Gastroesophageal sphincter (tissue), 4 donors: ENCODE measurements around the gene IRS2. TPM values are rescaled to one million over a fixed set of nuclear protein-coding genes. Genes with fewer than 3 reads are reported as not detected.

ENCODE experiments used
- ATAC-seq: fragments of 150-250 bp; one replicate; pipeline ENCODE4 v1.9.1; 2016; ENCODE audit warnings: mild to moderate bottlenecking, moderate library complexity
- H3K27ac ChIP-seq, 4 donors: fragments of 200-600 bp; sonication (generic) in 3 of 4; 1 replicate in 3 of 4; 2 replicates in 1 of 4; pipeline ENCODE4 v1.5.1; 2016 to 2019
- H3K27me3 ChIP-seq: fragments of 200-600 bp; sonication (generic); one replicate; pipeline ENCODE4 v1.5.1; 2019
- H3K36me3 ChIP-seq, 2 donors: fragments of 200-600 bp; sonication (generic); one replicate each; pipeline ENCODE4 v1.5.1; 2019; ENCODE audit warnings: control low read depth in 1 of 2
- H3K4me1 ChIP-seq, 3 donors: fragments of 200-600 bp; sonication (generic); 1 replicate in 2 of 3; 2 replicates in 1 of 3; pipeline ENCODE4 v1.5.1; 2016 to 2019; ENCODE audit warnings: control low read depth in 2 of 3
- H3K4me3 ChIP-seq, 2 donors: fragments of 200-600 bp; sonication (generic); one replicate each; pipeline ENCODE4 v1.5.1; 2019; ENCODE audit warnings: mild to moderate bottlenecking in 1 of 2, moderate library complexity in 1 of 2
- H3K9me3 ChIP-seq, 3 donors: fragments of 200-600 bp; sonication (generic); one replicate each; pipeline ENCODE4 v1.5.1; 2017 to 2019; ENCODE audit warnings: control low read depth in 2 of 3
- EP300 ChIP-seq: sonication (generic); formaldehyde crosslinking; IDR thresholded peaks from one replicate; pipeline ENCODE4 v1.6.1; 2017; ENCODE audit warnings: antibody characterized with exemption, mild to moderate bottlenecking
- POLR2A ChIP-seq, 2 donors: fragments of 450-650 bp; IDR thresholded peaks; one replicate each; pipeline ENCODE4 v1.6.1; 2017; ENCODE audit warnings: antibody characterized with exemption in 2 of 2, mild to moderate bottlenecking in 2 of 2, moderate library complexity in 1 of 2
- POLR2AphosphoS5 ChIP-seq: sonication (generic); formaldehyde crosslinking; IDR thresholded peaks from one replicate; pipeline ENCODE4 v1.6.1; 2017; ENCODE audit warnings: antibody characterized with exemption
- WGBS, 2 donors: methylation state at CpG; one replicate each; pipeline ENCODE4 v1.1.5; 2018; ENCODE audit warnings: low coverage in 1 of 2; 5-methylcytosine and 5-hydroxymethylcytosine counted together
- total RNA-seq, 4 donors: library from RNA; depleted of rRNA; stranded (reverse); fragments of >200 nt; gene quantifications; one replicate each; pipeline ENCODE4 v1.1.0, GENCODE V29; 2016
- TF ChIP-seq, protein P1 (sequence below), 4 experiments: fragments of 200-600 bp in 2 of 4; fragments of 450-650 bp in 2 of 4; sonication (generic) in 1 of 4; IDR thresholded peaks; one replicate each; pipeline ENCODE4 v1.5.1; 2017 to 2019; ENCODE audit warnings: antibody characterized with exemption in 4 of 4, mild to moderate bottlenecking in 2 of 4, moderate library complexity in 2 of 4

Gene IRS2
- total RNA-seq, 4 donors from 2014 or later: 29.8 to 69.3 (median 49.4) TPM

DNA sequence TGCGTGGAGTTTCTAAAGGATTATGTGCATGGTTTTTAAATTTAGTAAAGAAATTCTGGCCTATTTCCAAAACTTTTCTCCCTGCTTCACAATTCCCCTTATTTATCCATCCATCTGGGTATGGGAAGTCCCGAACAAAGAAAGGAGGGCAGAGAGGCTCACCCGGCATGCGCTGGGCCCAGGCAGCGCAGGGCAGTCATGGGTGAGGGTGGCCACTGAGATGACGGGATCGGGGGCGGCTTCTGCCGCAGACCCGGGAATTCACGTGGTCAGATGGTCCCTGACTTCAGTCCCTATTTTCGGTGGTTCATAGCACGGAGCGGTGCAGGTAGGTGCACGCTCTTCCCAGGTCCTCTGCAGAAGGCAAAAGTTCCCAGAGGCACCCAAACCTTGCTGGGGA lies 14.5 kb downstream of the IRS2 start:
- H3K9me3 ChIP-seq: no peaks in the 10 kb centered on the region
- WGBS, 2 donors: 82 to 84% methylated on average over 1 to 5 of the region's 15 CpGs
- TF ChIP-seq, protein P1, sequence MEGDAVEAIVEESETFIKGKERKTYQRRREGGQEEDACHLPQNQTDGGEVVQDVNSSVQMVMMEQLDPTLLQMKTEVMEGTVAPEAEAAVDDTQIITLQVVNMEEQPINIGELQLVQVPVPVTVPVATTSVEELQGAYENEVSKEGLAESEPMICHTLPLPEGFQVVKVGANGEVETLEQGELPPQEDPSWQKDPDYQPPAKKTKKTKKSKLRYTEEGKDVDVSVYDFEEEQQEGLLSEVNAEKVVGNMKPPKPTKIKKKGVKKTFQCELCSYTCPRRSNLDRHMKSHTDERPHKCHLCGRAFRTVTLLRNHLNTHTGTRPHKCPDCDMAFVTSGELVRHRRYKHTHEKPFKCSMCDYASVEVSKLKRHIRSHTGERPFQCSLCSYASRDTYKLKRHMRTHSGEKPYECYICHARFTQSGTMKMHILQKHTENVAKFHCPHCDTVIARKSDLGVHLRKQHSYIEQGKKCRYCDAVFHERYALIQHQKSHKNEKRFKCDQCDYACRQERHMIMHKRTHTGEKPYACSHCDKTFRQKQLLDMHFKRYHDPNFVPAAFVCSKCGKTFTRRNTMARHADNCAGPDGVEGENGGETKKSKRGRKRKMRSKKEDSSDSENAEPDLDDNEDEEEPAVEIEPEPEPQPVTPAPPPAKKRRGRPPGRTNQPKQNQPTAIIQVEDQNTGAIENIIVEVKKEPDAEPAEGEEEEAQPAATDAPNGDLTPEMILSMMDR (IDR thresholded peaks at IDR 0.05): no peak
- TF ChIP-seq POLR2AphosphoS5: no peak
- no peak for TF ChIP-seq EP300
- H3K4me3 ChIP-seq: no peak overlapping the region
- H3K4me1 ChIP-seq: peaks cover 8 to 84% (median 9%) of the 10 kb centered on the region in 3 donors
- peaks cover 3 to 28% of the 10 kb centered on the region in 2 donors for H3K36me3 ChIP-seq
- ATAC-seq: no peak
- no peak overlapping the region for H3K27ac ChIP-seq
- H3K27me3 ChIP-seq: no peaks in the 10 kb centered on the region

DNA sequence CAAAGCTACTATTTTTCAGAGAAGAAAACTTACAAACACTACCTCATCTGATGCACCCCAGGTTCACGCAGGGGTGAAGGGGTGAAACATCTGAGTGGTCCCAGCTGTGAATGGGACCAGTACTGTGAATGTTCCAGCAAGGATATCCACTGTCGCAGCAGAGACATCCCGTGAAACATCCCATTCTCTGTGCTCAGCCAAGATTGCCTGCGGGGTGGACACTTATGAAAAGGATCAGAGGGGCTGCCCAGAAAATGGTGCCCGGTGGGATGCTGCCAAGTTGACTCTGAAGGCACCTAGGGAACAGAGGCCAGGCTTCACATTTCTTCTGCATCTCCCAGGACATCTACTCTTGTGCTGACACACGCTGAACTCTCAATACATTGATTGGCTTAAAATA lies 15.9 kb downstream of the IRS2 start:
- TF ChIP-seq, protein P1 (IDR thresholded peaks at IDR 0.05): no peak
- TF ChIP-seq EP300: no peak
- TF ChIP-seq POLR2AphosphoS5: no peak
- H3K27ac ChIP-seq: no peak overlapping the region
- H3K27me3 ChIP-seq: no peaks in the 10 kb centered on the region
- H3K36me3 ChIP-seq: peaks cover 3 to 28% of the 10 kb centered on the region in 2 donors
- peaks cover 10 to 73% (median 12%) of the 10 kb centered on the region in 3 donors for H3K4me1 ChIP-seq
- WGBS, 2 donors: 60 to 100% methylated on average over 2 of the region's 6 CpGs
- H3K4me3 ChIP-seq: no peak overlapping the region
- ATAC-seq: no peak
- H3K9me3 ChIP-seq: no peaks in the 10 kb centered on the region

DNA sequence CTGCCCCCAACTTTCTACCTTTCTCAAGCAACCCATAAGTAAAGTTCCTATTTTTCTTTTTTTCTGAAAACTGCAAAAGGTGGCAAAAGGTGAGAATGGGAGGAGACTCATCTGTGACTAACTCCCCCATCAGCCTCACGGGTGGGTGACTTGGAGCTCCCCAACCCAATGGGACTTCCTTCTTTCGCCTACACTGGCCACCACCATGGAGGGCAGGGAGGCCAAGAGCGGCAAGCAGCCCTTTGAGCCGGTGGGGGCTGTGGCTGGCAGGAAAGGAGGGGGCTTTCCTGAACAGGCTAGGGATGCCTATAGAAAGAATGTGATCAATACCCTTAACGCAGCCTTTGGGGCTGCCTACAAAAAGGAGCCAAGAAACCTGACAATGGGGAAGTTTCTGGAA lies 16.5 kb downstream of the IRS2 start:
- no peak for TF ChIP-seq POLR2AphosphoS5
- TF ChIP-seq, protein P1 (IDR thresholded peaks at IDR 0.05): no peak
- TF ChIP-seq EP300: no peak
- TF ChIP-seq POLR2A (IDR thresholded peaks at IDR 0.05): no peak
- H3K4me1 ChIP-seq: peaks cover 10 to 73% (median 12%) of the 10 kb centered on the region in 3 donors
- WGBS, 2 donors: 80% methylated on average over 1 of the region's 5 CpGs; no CpG with 5 or more reads in 1 of the 2 donors

DNA sequence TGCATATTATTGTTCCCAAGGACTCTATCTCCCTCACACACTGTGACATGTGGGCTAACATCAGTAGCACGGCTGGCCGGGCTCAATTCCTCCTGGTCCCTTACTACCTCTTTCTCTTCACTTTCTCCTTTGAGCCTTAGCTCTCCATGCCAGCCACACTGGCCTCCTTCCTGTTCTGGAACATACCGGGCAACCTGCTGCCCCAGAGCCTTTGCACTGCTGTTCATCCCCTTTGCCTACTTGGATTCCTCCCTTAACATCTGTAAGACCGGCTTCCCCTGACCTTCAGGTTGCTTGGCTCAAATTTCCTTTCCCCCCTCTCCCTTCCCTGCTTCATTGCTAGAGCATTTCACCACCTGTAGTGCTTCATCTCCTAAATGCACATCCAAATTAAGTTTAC lies 17.1 kb downstream of the IRS2 start:
- TF ChIP-seq POLR2A (IDR thresholded peaks at IDR 0.05) (no peak), POLR2AphosphoS5 (no peak), EP300 (no peak)
- TF ChIP-seq, protein P1 (IDR thresholded peaks at IDR 0.05): no peak
- ATAC-seq: no peak
- peaks cover 10 to 74% (median 12%) of the 10 kb centered on the region in 3 donors for H3K4me1 ChIP-seq
- no peaks in the 10 kb centered on the region for H3K27me3 ChIP-seq
- no peaks in the 10 kb centered on the region for H3K9me3 ChIP-seq
- H3K4me3 ChIP-seq: no peak overlapping the region
- no peak overlapping the region for H3K27ac ChIP-seq
- peaks cover 3 to 28% of the 10 kb centered on the region in 2 donors for H3K36me3 ChIP-seq
- WGBS, 2 donors: 75 to 86% methylated on average over 2 to 4 of the region's 4 CpGs

More for the DNA sequence above, 16.5 kb downstream of the IRS2 start:
- peaks cover 3 to 28% of the 10 kb centered on the region in 2 donors for H3K36me3 ChIP-seq
- no peak overlapping the region for H3K27ac ChIP-seq
- ATAC-seq: no peak
- H3K27me3 ChIP-seq: no peaks in the 10 kb centered on the region
- no peaks in the 10 kb centered on the region for H3K9me3 ChIP-seq
- H3K4me3 ChIP-seq: no peak overlapping the region

DNA sequence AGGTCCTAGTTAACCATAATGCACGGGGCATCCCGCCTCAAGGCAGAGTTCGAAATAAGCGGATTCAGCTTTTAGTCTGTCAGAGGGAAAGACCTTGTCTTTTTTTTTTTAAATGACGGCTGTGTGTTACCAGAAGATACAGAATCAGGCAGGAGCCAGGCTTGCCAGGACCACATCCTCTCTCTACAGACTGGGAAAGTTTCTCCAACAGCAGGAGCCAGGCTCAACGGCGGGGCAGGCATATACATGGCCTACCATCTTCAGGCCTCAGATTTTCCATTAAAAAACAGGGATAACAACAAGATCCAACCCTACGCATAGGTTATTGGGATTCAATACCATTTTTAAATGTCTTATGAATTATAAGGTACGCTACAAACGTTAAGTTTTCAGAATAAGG lies 17.8 kb downstream of the IRS2 start:
- ATAC-seq: no peak
- TF ChIP-seq EP300: no peak
- TF ChIP-seq, protein P1 (IDR thresholded peaks at IDR 0.05): no peak
- TF ChIP-seq POLR2A (IDR thresholded peaks at IDR 0.05): no peak
- TF ChIP-seq POLR2AphosphoS5: no peak
- Histone ChIP-seq H3K27ac (no peak overlapping the region), H3K27me3 (no peaks in the 10 kb centered on the region), H3K4me3 (no peak overlapping the region), H3K9me3 (no peaks in the 10 kb centered on the region), H3K36me3 (peaks cover 3 to 28% of the 10 kb centered on the region in 2 donors), H3K4me1 (peaks cover 10 to 77% (median 14%) of the 10 kb centered on the region in 3 donors)
- 95% methylated on average over 10 of the region's 10 CpGs for WGBS, 2 donors
